HG02870 (cell line): Measurements from ENCODE around the gene CTR9.
A peak's percentile ranks its signal among the peaks of the same experiment; 100 is the strongest.

Experiments used
- ATAC-seq: cut with Tn5 transposase; IDR thresholded peaks from one replicate; pipeline ENCODE4 v1.9.1; 2021; ENCODE audit warnings: mild to moderate bottlenecking, moderate library complexity; ENCODE audit not compliant: unreplicated experiment

Gene CTR9

GRCh38 chr11:10779086-10779485, 28.0 kb downstream of the CTR9 start:
- no peak for ATAC-seq

- no peak for ATAC-seq
These were observed 29.0 kb downstream of the CTR9 start for GRCh38 chr11:10780040-10780439.

- ATAC-seq, result no peak
These were observed 33.4 kb downstream of the CTR9 start for GRCh38 chr11:10784232-10785145.

- ATAC-seq, result no peak
These were observed 34.1 kb downstream of the CTR9 start for GRCh38 chr11:10785146-10785474.

- no peak for ATAC-seq
These were observed 35.4 kb downstream of the CTR9 start for GRCh38 chr11:10786451-10786850.

GRCh38 chr11:10792385-10793068, 41.5 kb downstream of the CTR9 start:
- peak; percentile 93 for ATAC-seq

GRCh38 chr11:10793470-10794255, 42.6 kb downstream of the CTR9 start:
- no peak for ATAC-seq

GRCh38 chr11:10796191-10796590, 45.1 kb downstream of the CTR9 start:
- no peak for ATAC-seq

- ATAC-seq, result no peak
These were observed 46.0 kb downstream of the CTR9 start for GRCh38 chr11:10797001-10797400.

- no peak for ATAC-seq
These were observed 46.5 kb downstream of the CTR9 start for GRCh38 chr11:10797531-10797930.

- no peak for ATAC-seq
These were observed 47.4 kb downstream of the CTR9 start for GRCh38 chr11:10798330-10798928.

- ATAC-seq, result no peak
These were observed 49.2 kb downstream of the CTR9 start for GRCh38 chr11:10800292-10800691.

- ATAC-seq, result no peak
These were observed 52.6 kb downstream of the CTR9 start for GRCh38 chr11:10803676-10804075.

- ATAC-seq, result no peak
These were observed 54.7 kb downstream of the CTR9 start for GRCh38 chr11:10805741-10806140.

GRCh38 chr11:10806206-10806605, 55.2 kb downstream of the CTR9 start:
- ATAC-seq, result no peak

GRCh38 chr11:10807493-10808234, 56.6 kb downstream of the CTR9 start:
- no peak for ATAC-seq

GRCh38 chr11:10808235-10808552, 57.1 kb downstream of the CTR9 start:
- no peak for ATAC-seq

GRCh38 chr11:10808553-10809372, 57.7 kb downstream of the CTR9 start, which contains the start of gene EIF4G2:
Gene EIF4G2 (minus strand): TSS chr11:10808926.
- peak; percentile 88 for ATAC-seq

GRCh38 chr11:10809373-10810160, 58.5 kb downstream of the CTR9 start:
- peak; percentile 4 for ATAC-seq
